ENCODE measurements around the gene NELL2. TPM values are rescaled to one million over a fixed set of nuclear protein-coding genes. Genes with fewer than 3 reads are reported as not detected.

Gene NELL2
- polyA plus RNA-seq, 1 of the 3 experiments (the other 2 are of a cell fraction), result 0.35 TPM

- Histone ChIP-seq H3K27me3 (ENCODE audit: insufficient read depth) (no peaks in the 10 kb centered on the region), H3F3A (replicated peaks; ENCODE audit: insufficient read depth) (no peaks in the 10 kb centered on the region), H3K36me3 (replicated peaks in 1 of 2; ENCODE audit: control insufficient read depth in 1 of 2, insufficient read depth in 2 of 2, low read length in 1 of 2) (no peaks in the 10 kb centered on the region), H3K9me3 (no peaks in the 10 kb centered on the region), H3K27ac (ENCODE audit: low read depth in 2 of 2, low read length in 1 of 2) (no peak overlapping the region), H3K4me1 (ENCODE audit: control insufficient read depth in 1 of 2, insufficient read depth in 2 of 2, low read depth in 1 of 2, low read length in 1 of 2) (no peaks in the 10 kb centered on the region; a peak in 1 of 4 replicates), H3K9ac (no peak overlapping the region), H2AFZ (ENCODE audit: low read depth) (no peak overlapping the region), H3K79me2 (ENCODE audit: insufficient read depth) (no peaks in the 10 kb centered on the region), H3K4me3 (ENCODE audit: low read depth in 2 of 2, low read length in 1 of 2) (no peak overlapping the region), H3K4me2 (no peak overlapping the region), H3K9me2 (no peaks in the 10 kb centered on the region), H4K20me1 (ENCODE audit: insufficient read depth) (no peaks in the 10 kb centered on the region)
- TF ChIP-seq, protein P1, sequence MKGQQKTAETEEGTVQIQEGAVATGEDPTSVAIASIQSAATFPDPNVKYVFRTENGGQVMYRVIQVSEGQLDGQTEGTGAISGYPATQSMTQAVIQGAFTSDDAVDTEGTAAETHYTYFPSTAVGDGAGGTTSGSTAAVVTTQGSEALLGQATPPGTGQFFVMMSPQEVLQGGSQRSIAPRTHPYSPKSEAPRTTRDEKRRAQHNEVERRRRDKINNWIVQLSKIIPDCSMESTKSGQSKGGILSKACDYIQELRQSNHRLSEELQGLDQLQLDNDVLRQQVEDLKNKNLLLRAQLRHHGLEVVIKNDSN (IDR thresholded peaks at IDR 0.05; ENCODE audit: borderline replicate concordance, low read depth), result no peak
- TF ChIP-seq EZH2phosphoT487 (IDR thresholded peaks at IDR 0.05; ENCODE audit: borderline replicate concordance, low read depth) (no peak), TEAD4 (IDR thresholded peaks at IDR 0.05; ENCODE audit: borderline replicate concordance, insufficient read depth) (no peak), ELF1 (IDR thresholded peaks at IDR 0.05) (no peak), CHD2 (IDR thresholded peaks at IDR 0.05; ENCODE audit: low read length, partially characterized antibody) (no peak), SIN3A (IDR thresholded peaks at IDR 0.05; ENCODE audit: borderline replicate concordance, low read depth, low read length) (no peak), RFX5 (IDR thresholded peaks at IDR 0.05; ENCODE audit: low read length) (no peak), RCOR1 (IDR thresholded peaks at IDR 0.05; ENCODE audit: low read length) (no peak), JUND (IDR thresholded peaks at IDR 0.05) (no peak), TAF1 (IDR thresholded peaks at IDR 0.05; ENCODE audit: borderline replicate concordance, low read depth, low read length) (no peak)
- TF ChIP-seq, protein P2, sequence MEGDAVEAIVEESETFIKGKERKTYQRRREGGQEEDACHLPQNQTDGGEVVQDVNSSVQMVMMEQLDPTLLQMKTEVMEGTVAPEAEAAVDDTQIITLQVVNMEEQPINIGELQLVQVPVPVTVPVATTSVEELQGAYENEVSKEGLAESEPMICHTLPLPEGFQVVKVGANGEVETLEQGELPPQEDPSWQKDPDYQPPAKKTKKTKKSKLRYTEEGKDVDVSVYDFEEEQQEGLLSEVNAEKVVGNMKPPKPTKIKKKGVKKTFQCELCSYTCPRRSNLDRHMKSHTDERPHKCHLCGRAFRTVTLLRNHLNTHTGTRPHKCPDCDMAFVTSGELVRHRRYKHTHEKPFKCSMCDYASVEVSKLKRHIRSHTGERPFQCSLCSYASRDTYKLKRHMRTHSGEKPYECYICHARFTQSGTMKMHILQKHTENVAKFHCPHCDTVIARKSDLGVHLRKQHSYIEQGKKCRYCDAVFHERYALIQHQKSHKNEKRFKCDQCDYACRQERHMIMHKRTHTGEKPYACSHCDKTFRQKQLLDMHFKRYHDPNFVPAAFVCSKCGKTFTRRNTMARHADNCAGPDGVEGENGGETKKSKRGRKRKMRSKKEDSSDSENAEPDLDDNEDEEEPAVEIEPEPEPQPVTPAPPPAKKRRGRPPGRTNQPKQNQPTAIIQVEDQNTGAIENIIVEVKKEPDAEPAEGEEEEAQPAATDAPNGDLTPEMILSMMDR (IDR thresholded peaks at IDR 0.05), result no peak
- TF ChIP-seq, protein P3, sequence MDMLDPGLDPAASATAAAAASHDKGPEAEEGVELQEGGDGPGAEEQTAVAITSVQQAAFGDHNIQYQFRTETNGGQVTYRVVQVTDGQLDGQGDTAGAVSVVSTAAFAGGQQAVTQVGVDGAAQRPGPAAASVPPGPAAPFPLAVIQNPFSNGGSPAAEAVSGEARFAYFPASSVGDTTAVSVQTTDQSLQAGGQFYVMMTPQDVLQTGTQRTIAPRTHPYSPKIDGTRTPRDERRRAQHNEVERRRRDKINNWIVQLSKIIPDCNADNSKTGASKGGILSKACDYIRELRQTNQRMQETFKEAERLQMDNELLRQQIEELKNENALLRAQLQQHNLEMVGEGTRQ (IDR thresholded peaks at IDR 0.05; ENCODE audit: borderline replicate concordance, low read depth, low read length), result no peak
- DNase-seq, result no peak
- ChIA-PET POLR2A (no interaction called here), CTCF (no interaction called here)
Measured at GRCh38 chr12:44574586-44574985, 301.5 kb downstream of the NELL2 start.

DNA sequence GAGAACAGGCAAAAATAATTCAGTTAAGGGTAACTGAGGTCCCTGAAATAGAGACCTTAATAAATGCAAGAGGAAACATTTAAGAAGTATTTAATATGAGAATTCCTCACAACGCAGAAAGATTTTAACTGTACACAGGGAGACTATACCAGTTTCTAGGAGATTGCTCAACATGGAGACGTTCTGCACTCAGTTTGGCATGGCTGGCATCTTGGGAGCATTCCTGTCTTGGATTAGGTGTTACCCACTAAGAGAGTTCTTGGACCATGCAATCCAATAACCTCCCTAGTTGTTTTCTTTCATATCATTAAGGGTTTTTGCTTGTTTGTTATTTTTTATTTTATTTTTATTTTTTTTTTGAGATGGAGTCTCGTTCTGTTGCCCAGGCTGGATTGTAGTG lies 302.4 kb downstream of the NELL2 start:
- Histone ChIP-seq H3K27ac (ENCODE audit: low read depth in 2 of 2, low read length in 1 of 2) (no peak overlapping the region), H3K4me1 (ENCODE audit: control insufficient read depth in 1 of 2, insufficient read depth in 2 of 2, low read depth in 1 of 2, low read length in 1 of 2) (no peaks in the 10 kb centered on the region; a peak in 1 of 4 replicates), H3K36me3 (replicated peaks in 1 of 2; ENCODE audit: control insufficient read depth in 1 of 2, insufficient read depth in 2 of 2, low read length in 1 of 2) (no peaks in the 10 kb centered on the region), H3K27me3 (ENCODE audit: insufficient read depth) (no peaks in the 10 kb centered on the region), H3K9me2 (no peaks in the 10 kb centered on the region), H2AFZ (ENCODE audit: low read depth) (no peak overlapping the region), H3K4me3 (ENCODE audit: low read depth in 2 of 2, low read length in 1 of 2) (no peak overlapping the region), H3K9ac (no peak overlapping the region), H4K20me1 (ENCODE audit: insufficient read depth) (no peaks in the 10 kb centered on the region), H3F3A (replicated peaks; ENCODE audit: insufficient read depth) (no peaks in the 10 kb centered on the region), H3K79me2 (ENCODE audit: insufficient read depth) (no peaks in the 10 kb centered on the region), H3K9me3 (no peaks in the 10 kb centered on the region), H3K4me2 (no peak overlapping the region)
- ChIA-PET CTCF (no interaction called here), POLR2A (no interaction called here)
- no peak for TF ChIP-seq EZH2phosphoT487 (IDR thresholded peaks at IDR 0.05; ENCODE audit: borderline replicate concordance, low read depth)
- DNase-seq, result no peak
- 51% methylated on average over 3 of the region's 3 CpGs for WGBS (ENCODE audit: low lambda C conversion rate)

Measured in SK-N-SH (cell line).